Caco-2 (cell line): Measurements from ENCODE around the gene ELOA2. TPM values are rescaled to one million over a fixed set of nuclear protein-coding genes. Genes with fewer than 3 reads are reported as not detected.

ENCODE experiments used
- Bru-seq: library from RNA; stranded (reverse); fragments of 400-500 nt; gene quantifications from one replicate; lab custom pipeline; 2021; lab: Mats Ljungman, UMichigan
- BruChase-seq, 2 experiments: library from RNA; stranded (reverse); fragments of 400-500 nt; gene quantifications; one replicate each; lab custom pipeline; 2021; lab: Mats Ljungman, UMichigan
- BruUV-seq: library from RNA; stranded (reverse); fragments of 400-500 nt; replicated peaks from 2 replicates; lab custom pipeline; 2021; lab: Mats Ljungman, UMichigan
- CTCF ChIA-PET: fragments of 300-600 bp; sonication (Branson Sonifier 250); formaldehyde crosslinking; loops from one replicate; lab custom pipeline; 2022; ENCODE audit warnings: antibody characterized with exemption; lab: Charles Lee
- POLR2A ChIA-PET: fragments of 300-600 bp; sonication (Branson Sonifier 250); formaldehyde crosslinking; loops from one replicate; lab custom pipeline; 2022; ENCODE audit warnings: antibody characterized with exemption; lab: Charles Lee
- DNase-seq, 2 experiments: peaks; one replicate each; pipeline versions ENCODE4 v3.0.0 to v3.0.0-alpha.2; 2020 to 2022
- H3K27me3 ChIP-seq: replicated peaks from 2 replicates; pipeline ENCODE4 v1.6.0; 2011; ENCODE audit warnings: low read length; ENCODE audit not compliant: control insufficient read depth, insufficient read depth
- H3K36me3 ChIP-seq: 2 replicates; pipeline ENCODE4 v1.5.1; 2011; ENCODE audit warnings: low read length; ENCODE audit not compliant: control insufficient read depth, insufficient read depth
- H3K4me1 ChIP-seq: fragments of 250-450 bp; sonication (Bioruptor Pico); 2 replicates; pipeline ENCODE4 v1.5.1; 2020; ENCODE audit warnings: mild to moderate bottlenecking
- H3K4me3 ChIP-seq: 2 replicates; pipeline ENCODE4 v1.5.1; 2011; ENCODE audit warnings: low read depth, mild to moderate bottlenecking, control low read depth, low read length
- H3K9me3 ChIP-seq: fragments of 250-450 bp; sonication (Bioruptor Pico); 2 replicates; pipeline ENCODE4 v1.5.1; 2020; ENCODE audit warnings: mild to moderate bottlenecking, moderate library complexity
- H3K27ac Mint-ChIP-seq: one replicate; pipeline ENCODE4 v1.8.0; 2022; ENCODE audit warnings: mixed read lengths; ENCODE audit not compliant: unreplicated experiment
- H3K27me3 Mint-ChIP-seq: one replicate; pipeline ENCODE4 v1.8.0; 2022; ENCODE audit warnings: mixed read lengths; ENCODE audit not compliant: insufficient read depth, unreplicated experiment
- H3K36me3 Mint-ChIP-seq: one replicate; pipeline ENCODE4 v1.8.0; 2022; ENCODE audit warnings: mild to moderate bottlenecking, mixed read lengths; ENCODE audit not compliant: insufficient read depth, unreplicated experiment
- H3K4me1 Mint-ChIP-seq: one replicate; pipeline ENCODE4 v1.8.0; 2022; ENCODE audit warnings: low read depth, mixed read lengths; ENCODE audit not compliant: unreplicated experiment
- H3K4me3 Mint-ChIP-seq: one replicate; pipeline ENCODE4 v1.8.0; 2022; ENCODE audit warnings: mild to moderate bottlenecking, moderate library complexity, mixed read lengths; ENCODE audit not compliant: unreplicated experiment
- H3K9me3 Mint-ChIP-seq: one replicate; pipeline ENCODE4 v1.8.0; 2022; ENCODE audit warnings: mixed read lengths; ENCODE audit not compliant: unreplicated experiment
- intact Hi-C: fragments of 100-400 bp; cut with micrococcal nuclease; formaldehyde crosslinking; loops from one replicate; pipeline ENCODE4 v1.10.0; 2022; ENCODE audit not compliant: unreplicated experiment
- long read RNA-seq: library from polyadenylated mRNA; stranded (forward); transcript quantifications from one replicate; pipeline ENCODE4 v2.0.0, GENCODE V29; 2022
- total RNA-seq: library from RNA; stranded (reverse); gene quantifications from 2 replicates; pipeline ENCODE4 v1.2.3, GENCODE V29; 2022
- TF ChIP-seq, protein P1 (sequence below), 2 experiments: fragments of 200-600 bp in 1 of 2; IDR thresholded peaks; 1 replicate in 1 of 2; 2 replicates in 1 of 2; pipeline versions ENCODE4 v1.5.1 to v1.8.0; 2011 to 2022; ENCODE audit warnings: antibody characterized with exemption in 1 of 2, control low read depth in 1 of 2, inconsistent platforms in 1 of 2, low read depth in 1 of 2, low read length in 1 of 2, mild to moderate bottlenecking in 1 of 2, moderate library complexity in 1 of 2; ENCODE audit not compliant: insufficient read depth in 1 of 2, severe bottlenecking in 1 of 2, unreplicated experiment in 1 of 2

Gene ELOA2, protein sequence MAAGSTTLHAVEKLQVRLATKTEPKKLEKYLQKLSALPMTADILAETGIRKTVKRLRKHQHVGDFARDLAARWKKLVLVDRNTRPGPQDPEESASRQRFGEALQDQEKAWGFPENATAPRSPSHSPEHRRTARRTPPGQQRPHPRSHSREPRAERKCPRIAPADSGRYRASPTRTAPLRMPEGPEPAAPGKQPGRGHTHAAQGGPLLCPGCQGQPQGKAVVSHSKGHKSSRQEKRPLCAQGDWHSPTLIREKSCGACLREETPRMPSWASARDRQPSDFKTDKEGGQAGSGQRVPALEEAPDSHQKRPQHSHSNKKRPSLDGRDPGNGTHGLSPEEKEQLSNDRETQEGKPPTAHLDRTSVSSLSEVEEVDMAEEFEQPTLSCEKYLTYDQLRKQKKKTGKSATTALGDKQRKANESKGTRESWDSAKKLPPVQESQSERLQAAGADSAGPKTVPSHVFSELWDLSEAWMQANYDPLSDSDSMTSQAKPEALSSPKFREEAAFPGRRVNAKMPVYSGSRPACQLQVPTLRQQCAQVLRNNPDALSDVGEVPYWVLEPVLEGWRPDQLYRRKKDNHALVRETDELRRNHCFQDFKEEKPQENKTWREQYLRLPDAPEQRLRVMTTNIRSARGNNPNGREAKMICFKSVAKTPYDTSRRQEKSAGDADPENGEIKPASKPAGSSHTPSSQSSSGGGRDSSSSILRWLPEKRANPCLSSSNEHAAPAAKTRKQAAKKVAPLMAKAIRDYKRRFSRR
- not detected in 2 replicates for total RNA-seq
- Bru-seq, nascent RNA, result not detected
- not detected for BruChase-seq, experiment 1, labeled RNA remaining after a 2-hour chase
- BruChase-seq, experiment 2, labeled RNA remaining after a 6-hour chase, result not detected
- long read RNA-seq, result 0 reads

DNA sequence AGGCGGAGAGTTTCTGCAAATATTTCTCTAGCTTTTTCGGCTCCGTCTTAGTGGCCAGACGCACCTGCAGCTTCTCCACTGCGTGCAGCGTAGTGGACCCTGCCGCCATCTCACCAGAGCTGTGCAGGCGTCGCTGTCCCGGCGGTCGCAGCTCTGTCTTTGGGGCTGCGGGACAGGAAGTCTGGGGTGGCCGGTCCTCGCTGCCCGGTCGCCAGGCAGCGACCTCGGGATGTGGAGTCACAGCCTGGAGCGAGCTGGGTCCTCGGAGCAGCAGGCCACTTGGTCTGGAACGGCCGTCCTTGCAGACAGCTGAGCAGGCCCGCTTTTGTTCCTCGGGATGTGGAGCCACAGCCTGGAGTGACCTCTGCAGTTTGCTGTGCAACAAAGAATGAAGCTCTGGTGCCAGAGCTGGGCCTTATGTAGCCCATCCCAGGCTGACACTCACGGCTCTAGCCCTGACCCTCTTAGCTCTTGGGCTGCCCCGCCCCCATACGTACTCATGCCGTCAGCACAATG is at the start of gene ELOA2:
Gene ELOA2 (minus strand): TSS at position 466 of the 516 bp plus-strand sequence. CDS start 357 bp downstream, at position 109.
- Histone ChIP-seq H3K9me3 (no peaks in the 10 kb centered on the region), H3K27me3 (no peaks in the 10 kb centered on the region), H3K4me1 (no peaks in the 10 kb centered on the region), H3K36me3 (no peaks in the 10 kb centered on the region), H3K4me3 (no peak within 1 kb of the TSS)
- no peak for DNase-seq
- TF ChIP-seq, protein P1, sequence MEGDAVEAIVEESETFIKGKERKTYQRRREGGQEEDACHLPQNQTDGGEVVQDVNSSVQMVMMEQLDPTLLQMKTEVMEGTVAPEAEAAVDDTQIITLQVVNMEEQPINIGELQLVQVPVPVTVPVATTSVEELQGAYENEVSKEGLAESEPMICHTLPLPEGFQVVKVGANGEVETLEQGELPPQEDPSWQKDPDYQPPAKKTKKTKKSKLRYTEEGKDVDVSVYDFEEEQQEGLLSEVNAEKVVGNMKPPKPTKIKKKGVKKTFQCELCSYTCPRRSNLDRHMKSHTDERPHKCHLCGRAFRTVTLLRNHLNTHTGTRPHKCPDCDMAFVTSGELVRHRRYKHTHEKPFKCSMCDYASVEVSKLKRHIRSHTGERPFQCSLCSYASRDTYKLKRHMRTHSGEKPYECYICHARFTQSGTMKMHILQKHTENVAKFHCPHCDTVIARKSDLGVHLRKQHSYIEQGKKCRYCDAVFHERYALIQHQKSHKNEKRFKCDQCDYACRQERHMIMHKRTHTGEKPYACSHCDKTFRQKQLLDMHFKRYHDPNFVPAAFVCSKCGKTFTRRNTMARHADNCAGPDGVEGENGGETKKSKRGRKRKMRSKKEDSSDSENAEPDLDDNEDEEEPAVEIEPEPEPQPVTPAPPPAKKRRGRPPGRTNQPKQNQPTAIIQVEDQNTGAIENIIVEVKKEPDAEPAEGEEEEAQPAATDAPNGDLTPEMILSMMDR (IDR thresholded peaks at IDR 0.05; ENCODE audit: insufficient read depth in 1 of 2, low read depth in 1 of 2, low read length in 1 of 2, severe bottlenecking in 1 of 2, unreplicated experiment in 1 of 2), result no peak
- Mint-ChIP-seq H3K36me3 (no peaks in the 10 kb centered on the region), H3K27me3 (peaks cover 8% of the 10 kb centered on the region), H3K4me1 (no peaks in the 10 kb centered on the region), H3K9me3 (no peaks in the 10 kb centered on the region), H3K27ac (no peak within 1 kb of the TSS), H3K4me3 (no peak within 1 kb of the TSS)
- ChIA-PET POLR2A (no interaction called here), CTCF (no interaction called here)
- no TSS peak for BruUV-seq
- intact Hi-C loops, result no loop called here

DNA sequence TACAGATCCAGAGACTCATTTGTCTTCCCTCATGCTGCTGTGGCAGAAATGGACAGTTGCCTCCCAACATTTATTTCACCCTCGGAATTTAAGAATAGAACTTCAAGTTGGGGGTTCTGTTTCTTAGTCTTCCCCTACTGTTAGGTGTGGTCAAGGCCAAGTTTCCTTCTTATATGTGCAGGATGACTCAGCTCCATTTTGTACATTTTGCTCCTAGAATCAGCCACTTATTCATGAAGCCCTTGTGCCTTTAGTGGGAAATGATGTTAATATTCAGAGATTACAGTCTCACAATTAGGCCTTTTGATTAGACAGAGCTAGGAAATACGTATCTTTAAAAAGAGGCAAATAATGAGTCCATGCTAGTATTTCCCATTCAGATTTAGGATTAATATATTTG is 46.2 kb upstream of the ELOA2 start:
- ChIA-PET CTCF (no interaction called here), POLR2A (no interaction called here)
- Histone ChIP-seq H3K4me1 (no peaks in the 10 kb centered on the region), H3K27me3 (no peaks in the 10 kb centered on the region), H3K36me3 (no peaks in the 10 kb centered on the region), H3K4me3 (no peak overlapping the region), H3K9me3 (no peaks in the 10 kb centered on the region)
- intact Hi-C loops, result no loop called here
- Mint-ChIP-seq H3K27ac (no peak overlapping the region), H3K4me1 (no peaks in the 10 kb centered on the region), H3K27me3 (peaks cover 3% of the 10 kb centered on the region), H3K4me3 (no peak overlapping the region), H3K36me3 (no peaks in the 10 kb centered on the region), H3K9me3 (no peaks in the 10 kb centered on the region)
- DNase-seq, result no peak
- TF ChIP-seq, protein P1 (IDR thresholded peaks at IDR 0.05; ENCODE audit: insufficient read depth in 1 of 2, low read depth in 1 of 2, low read length in 1 of 2, severe bottlenecking in 1 of 2, unreplicated experiment in 1 of 2), result no peak
- BruUV-seq, result no TSS peak

DNA sequence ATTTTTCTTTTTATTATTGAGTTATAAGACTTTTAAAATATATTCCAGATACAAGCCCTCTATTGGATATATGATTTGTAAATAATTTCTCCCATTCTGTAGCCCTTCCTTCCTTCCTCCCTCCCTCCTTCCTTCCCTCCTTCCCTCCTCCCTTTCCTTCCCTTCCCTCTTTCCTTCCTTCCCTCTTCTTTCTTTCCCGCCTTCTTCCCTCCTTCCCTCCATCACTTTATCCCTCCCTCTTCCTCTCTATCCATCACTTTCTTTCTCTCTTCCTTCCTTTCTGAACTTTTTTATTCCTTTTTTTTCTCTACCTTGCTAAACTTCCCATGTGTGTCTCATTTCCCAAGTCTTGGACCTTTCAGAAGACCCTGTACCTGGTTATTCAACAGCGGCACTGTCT is 45.5 kb upstream of the ELOA2 start:
- Histone ChIP-seq H3K36me3 (no peaks in the 10 kb centered on the region), H3K4me3 (no peak overlapping the region), H3K27me3 (no peaks in the 10 kb centered on the region), H3K4me1 (no peaks in the 10 kb centered on the region), H3K9me3 (no peaks in the 10 kb centered on the region)
- H3K27ac Mint-ChIP-seq, result no peak overlapping the region
- no peak for DNase-seq
- TF ChIP-seq, protein P1 (IDR thresholded peaks at IDR 0.05; ENCODE audit: insufficient read depth in 1 of 2, low read depth in 1 of 2, low read length in 1 of 2, severe bottlenecking in 1 of 2, unreplicated experiment in 1 of 2), result no peak
- H3K4me3 Mint-ChIP-seq, result no peak overlapping the region
- H3K9me3 Mint-ChIP-seq, result no peaks in the 10 kb centered on the region
- no peaks in the 10 kb centered on the region for H3K36me3 Mint-ChIP-seq
- intact Hi-C loops, result no loop called here
- no TSS peak for BruUV-seq
- no peaks in the 10 kb centered on the region for H3K4me1 Mint-ChIP-seq
- peaks cover 3% of the 10 kb centered on the region for H3K27me3 Mint-ChIP-seq
- POLR2A ChIA-PET, result no interaction called here
- CTCF ChIA-PET, result no interaction called here
